ENCODE results near the gene TMEM244. TPM values are rescaled to one million over a fixed set of nuclear protein-coding genes. Genes with fewer than 3 reads are reported as not detected.

Gene TMEM244
- total and polyA plus RNA-seq, 2 of the 13 experiments (the other 11 are each of a cell fraction or from before 2014, with no cell fraction given) = not detected

- ATAC-seq (no peak), FAIRE-seq (no peak), DNase-seq (ENCODE audit: low spot score) (no peak)
- Histone ChIP-seq H2AFZ (ENCODE audit: low read length) (no peak overlapping the region), H3K27me3 (ENCODE audit: control insufficient read depth in 1 of 2, insufficient read depth in 2 of 2, low read length in 2 of 2) (no peaks in the 10 kb centered on the region), H4K20me1 (ENCODE audit: insufficient read depth, low read length) (no peaks in the 10 kb centered on the region), H3K4me1 (ENCODE audit: insufficient read depth, low read length) (no peaks in the 10 kb centered on the region), H3K4me2 (ENCODE audit: low read depth, low read length) (no peak overlapping the region), H3K4me3 (replicated peaks in 1 of 3; ENCODE audit: insufficient read depth in 1 of 3, low read depth in 2 of 3, low read length in 3 of 3) (no peak overlapping the region), H3K36me3 (replicated peaks in 1 of 2; ENCODE audit: control insufficient read depth in 1 of 2, insufficient read depth in 2 of 2, low read length in 2 of 2) (no peaks in the 10 kb centered on the region), H3K79me2 (ENCODE audit: insufficient read depth, low read length) (no peaks in the 10 kb centered on the region), H3K9ac (ENCODE audit: insufficient read depth, low read depth, low read length) (no peak overlapping the region), H3K27ac (ENCODE audit: extremely low read length, insufficient read depth, low read length) (no peak overlapping the region), H3K9me3 (ENCODE audit: low read length) (no peaks in the 10 kb centered on the region)
- intact Hi-C loops (cut with micrococcal nuclease; ENCODE audit: unreplicated experiment) (no loop called here), in situ Hi-C loops (cut with HindIII; ENCODE audit: extremely low pct_ligation_motif_present, low pct_unique_long_range_greater_than_20kb) (no loop called here)
- no TSS peak for BruUV-seq (replicated peaks)
- POLR2A ChIA-PET = no interaction called here
- TF ChIP-seq TCF12 (IDR thresholded peaks at IDR 0.05) = no peak
- TF ChIP-seq TCF12 (CRISPR knock-in tag; IDR thresholded peaks at IDR 0.05) = no peak
- no peak for TF ChIP-seq ETV6 (CRISPR knock-in tag; conservative IDR thresholded peaks at IDR 0.05)
- no peak for TF ChIP-seq POGZ (CRISPR knock-in tag; IDR thresholded peaks at IDR 0.05)
- TF ChIP-seq ZMYM3 (CRISPR knock-in tag; IDR thresholded peaks at IDR 0.05) = no peak
- no peak for TF ChIP-seq XRCC5 (optimal IDR thresholded peaks at IDR 0.05; ENCODE audit: low read length)
- no peak for TF ChIP-seq PITX1 (CRISPR knock-in tag; IDR thresholded peaks at IDR 0.05)
- TF ChIP-seq ZNF230 (CRISPR knock-in tag; IDR thresholded peaks at IDR 0.05) = no peak
- CTCF ChIA-PET (ENCODE audit: low intra/inter-chr PET ratio, low total read pairs) = no interaction called here
- WGBS (ENCODE audit: low lambda C conversion rate) = 0% methylated on average over 1 of the region's 1 CpG
Measured at GRCh38 chr6:129817821-129818220, 43.3 kb downstream of the TMEM244 start.

GRCh38 chr6:129817332-129817731, 43.8 kb downstream of the TMEM244 start:
- Histone ChIP-seq H3K36me3 (replicated peaks in 1 of 2; ENCODE audit: control insufficient read depth in 1 of 2, insufficient read depth in 2 of 2, low read length in 2 of 2) (no peaks in the 10 kb centered on the region), H2AFZ (ENCODE audit: low read length) (no peak overlapping the region), H3K4me1 (ENCODE audit: insufficient read depth, low read length) (no peaks in the 10 kb centered on the region), H3K27me3 (ENCODE audit: control insufficient read depth in 1 of 2, insufficient read depth in 2 of 2, low read length in 2 of 2) (no peaks in the 10 kb centered on the region), H4K20me1 (ENCODE audit: insufficient read depth, low read length) (no peaks in the 10 kb centered on the region), H3K9me3 (ENCODE audit: low read length) (no peaks in the 10 kb centered on the region), H3K4me3 (replicated peaks in 1 of 3; ENCODE audit: insufficient read depth in 1 of 3, low read depth in 2 of 3, low read length in 3 of 3) (no peak overlapping the region), H3K4me2 (ENCODE audit: low read depth, low read length) (no peak overlapping the region), H3K27ac (ENCODE audit: extremely low read length, insufficient read depth, low read length) (no peak overlapping the region), H3K9ac (ENCODE audit: insufficient read depth, low read depth, low read length) (no peak overlapping the region), H3K79me2 (ENCODE audit: insufficient read depth, low read length) (no peaks in the 10 kb centered on the region)
- CTCF ChIA-PET (ENCODE audit: low intra/inter-chr PET ratio, low total read pairs) = no interaction called here
- POLR2A ChIA-PET = no interaction called here
- WGBS (ENCODE audit: low lambda C conversion rate) = 8% methylated on average over 3 of the region's 3 CpGs
- no peak for ATAC-seq
- in situ Hi-C loops (cut with HindIII; ENCODE audit: extremely low pct_ligation_motif_present, low pct_unique_long_range_greater_than_20kb) (no loop called here), intact Hi-C loops (cut with micrococcal nuclease; ENCODE audit: unreplicated experiment) (no loop called here)
- TF ChIP-seq ZNF841 (CRISPR knock-in tag; IDR thresholded peaks at IDR 0.05; ENCODE audit: borderline replicate concordance) = no peak
- no peak for TF ChIP-seq MTF1 (CRISPR knock-in tag; IDR thresholded peaks at IDR 0.05)
- TF ChIP-seq ZNF225 (CRISPR knock-in tag; IDR thresholded peaks at IDR 0.05) = no peak
- TF ChIP-seq, protein P1, sequence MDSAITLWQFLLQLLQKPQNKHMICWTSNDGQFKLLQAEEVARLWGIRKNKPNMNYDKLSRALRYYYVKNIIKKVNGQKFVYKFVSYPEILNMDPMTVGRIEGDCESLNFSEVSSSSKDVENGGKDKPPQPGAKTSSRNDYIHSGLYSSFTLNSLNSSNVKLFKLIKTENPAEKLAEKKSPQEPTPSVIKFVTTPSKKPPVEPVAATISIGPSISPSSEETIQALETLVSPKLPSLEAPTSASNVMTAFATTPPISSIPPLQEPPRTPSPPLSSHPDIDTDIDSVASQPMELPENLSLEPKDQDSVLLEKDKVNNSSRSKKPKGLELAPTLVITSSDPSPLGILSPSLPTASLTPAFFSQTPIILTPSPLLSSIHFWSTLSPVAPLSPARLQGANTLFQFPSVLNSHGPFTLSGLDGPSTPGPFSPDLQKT (CRISPR knock-in tag; IDR thresholded peaks at IDR 0.05; ENCODE audit: borderline replicate concordance) = no peak
- no peak for TF ChIP-seq ZNF83 (CRISPR knock-in tag; IDR thresholded peaks at IDR 0.05; ENCODE audit: borderline replicate concordance)
- no peak for DNase-seq (ENCODE audit: low spot score)
- BruUV-seq (replicated peaks) = no TSS peak
- no peak for FAIRE-seq
